ENCODE results near the gene ZSCAN10.

DNA sequence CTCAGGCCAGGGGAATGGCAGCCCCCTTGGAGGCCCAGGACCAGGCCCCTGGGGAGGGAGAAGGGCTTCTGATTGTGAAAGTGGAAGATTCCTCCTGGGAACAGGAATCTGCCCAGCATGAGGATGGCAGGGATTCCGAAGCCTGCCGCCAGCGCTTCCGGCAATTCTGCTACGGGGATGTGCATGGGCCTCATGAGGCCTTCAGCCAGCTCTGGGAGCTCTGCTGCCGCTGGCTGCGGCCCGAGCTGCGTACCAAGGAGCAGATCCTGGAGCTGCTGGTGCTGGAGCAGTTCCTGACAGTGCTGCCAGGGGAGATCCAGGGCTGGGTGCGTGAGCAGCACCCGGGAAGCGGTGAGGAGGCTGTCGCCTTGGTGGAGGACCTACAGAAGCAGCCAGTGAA is 38.2 kb upstream of the ZSCAN10 start:
- no peak for TF ChIP-seq POLR2AphosphoS5 (IDR thresholded peaks at IDR 0.05)
- no peak for TF ChIP-seq POLR2A (IDR thresholded peaks at IDR 0.05)

All from sigmoid colon (tissue), 4 donors.